ENCODE data around the gene PSPN. TPM values are rescaled to one million over a fixed set of nuclear protein-coding genes. Genes with fewer than 3 reads are reported as not detected.

PSPN gene
- total and polyA plus RNA-seq, 8 donors = 0.64 to 1.4 (median 0.92) TPM

- ATAC-seq = no peak
- no peak for FAIRE-seq
- WGBS, 2 donors = 61 to 78% methylated on average over 4 of the region's 4 CpGs
- no peak overlapping the region for H3K4me3 ChIP-seq
- intact Hi-C loops (cut with DNase I) = no loop called here
- no peaks in the 10 kb centered on the region for H3K4me1 ChIP-seq
- no peaks in the 10 kb centered on the region for H3K9me3 ChIP-seq
- TF ChIP-seq, protein P1, sequence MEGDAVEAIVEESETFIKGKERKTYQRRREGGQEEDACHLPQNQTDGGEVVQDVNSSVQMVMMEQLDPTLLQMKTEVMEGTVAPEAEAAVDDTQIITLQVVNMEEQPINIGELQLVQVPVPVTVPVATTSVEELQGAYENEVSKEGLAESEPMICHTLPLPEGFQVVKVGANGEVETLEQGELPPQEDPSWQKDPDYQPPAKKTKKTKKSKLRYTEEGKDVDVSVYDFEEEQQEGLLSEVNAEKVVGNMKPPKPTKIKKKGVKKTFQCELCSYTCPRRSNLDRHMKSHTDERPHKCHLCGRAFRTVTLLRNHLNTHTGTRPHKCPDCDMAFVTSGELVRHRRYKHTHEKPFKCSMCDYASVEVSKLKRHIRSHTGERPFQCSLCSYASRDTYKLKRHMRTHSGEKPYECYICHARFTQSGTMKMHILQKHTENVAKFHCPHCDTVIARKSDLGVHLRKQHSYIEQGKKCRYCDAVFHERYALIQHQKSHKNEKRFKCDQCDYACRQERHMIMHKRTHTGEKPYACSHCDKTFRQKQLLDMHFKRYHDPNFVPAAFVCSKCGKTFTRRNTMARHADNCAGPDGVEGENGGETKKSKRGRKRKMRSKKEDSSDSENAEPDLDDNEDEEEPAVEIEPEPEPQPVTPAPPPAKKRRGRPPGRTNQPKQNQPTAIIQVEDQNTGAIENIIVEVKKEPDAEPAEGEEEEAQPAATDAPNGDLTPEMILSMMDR (IDR thresholded peaks at IDR 0.05) = no peak
- no peak overlapping the region for H3K27ac ChIP-seq
- DNase-seq = no peak
- no peaks in the 10 kb centered on the region for H3K36me3 ChIP-seq
- H3K27me3 ChIP-seq = no peaks in the 10 kb centered on the region
Observed at GRCh38 chr19:6325614-6326013, 50.1 kb downstream of the PSPN start.

Small RNA genes lying within 50 kb of the gene (microRNA-seq; reads per million reads assigned to microRNA genes)
- gene MIR3940 (1.5 reads per million in 2 donors), gene MIR6790 (0 reads per million in 2 donors), gene MIR6885 (0.29 to 0.77 reads per million in 2 donors)

Other genes starting within 250 kb of the PSPN start
- not detected for gene ACSBG2, start 240.3 kb downstream of the PSPN start, total RNA-seq
- not detected for gene ACSBG2, start 240.3 kb downstream of the PSPN start, polyA plus RNA-seq
- 10 to 100 TPM; 21.6 to 37.5 (median 25.4) TPM for gene MLLT1, start 96.0 kb downstream of the PSPN start, total RNA-seq
- gene MLLT1, start 96.0 kb downstream of the PSPN start, polyA plus RNA-seq = 10 to 100 TPM; 19.6 to 28.6 TPM
- gene ACER1, start 42.3 kb downstream of the PSPN start, total RNA-seq = not detected
- gene ACER1, start 42.3 kb downstream of the PSPN start, polyA plus RNA-seq = not detected
- gene CLPP, start 14.4 kb downstream of the PSPN start, total RNA-seq = 10 to 100 TPM; 29.1 to 39.5 (median 31.5) TPM
- 10 to 100 TPM; 34.8 to 39.8 TPM for gene CLPP, start 14.4 kb downstream of the PSPN start, polyA plus RNA-seq
- gene ALKBH7, start 3.1 kb downstream of the PSPN start, total RNA-seq = 10 to 100 TPM; 35.2 to 69.4 (median 53.4) TPM
- gene ALKBH7, start 3.1 kb downstream of the PSPN start, polyA plus RNA-seq = 10 to 100 TPM; 29.3 to 61.4 TPM
- gene GTF2F1, start 17.2 kb upstream of the PSPN start, total RNA-seq = 10 to 100 TPM; 28.3 to 39.5 (median 32.8) TPM
- gene GTF2F1, start 17.2 kb upstream of the PSPN start, polyA plus RNA-seq = 10 to 100 TPM; 40.9 to 49.3 TPM
- 100 to 1,000 TPM in 1 of 6 donors, 10 to 100 TPM in 5; 67.2 to 119 (median 93.1) TPM for gene KHSRP, start 48.9 kb upstream of the PSPN start, total RNA-seq
- 10 to 100 TPM; 69.7 to 98.2 TPM for gene KHSRP, start 48.9 kb upstream of the PSPN start, polyA plus RNA-seq
- under 1 TPM in 4 of 6 donors, not detected in 2; 0.12 to 0.20 (median 0.15) TPM for gene SLC25A41, start 57.8 kb upstream of the PSPN start, total RNA-seq
- gene SLC25A41, start 57.8 kb upstream of the PSPN start, polyA plus RNA-seq = under 1 TPM; 0.85 to 0.91 TPM
- 10 to 100 TPM; 16.3 to 39.4 (median 20.0) TPM for gene SLC25A23, start 83.9 kb upstream of the PSPN start, total RNA-seq
- 10 to 100 TPM; 19.8 to 22.7 TPM for gene SLC25A23, start 83.9 kb upstream of the PSPN start, polyA plus RNA-seq
- 10 to 100 TPM; 22.0 to 37.7 (median 26.4) TPM for gene CRB3, start 88.3 kb upstream of the PSPN start, total RNA-seq
- gene CRB3, start 88.3 kb upstream of the PSPN start, polyA plus RNA-seq = 10 to 100 TPM; 28.5 to 28.7 TPM
- 1 to 10 TPM in 3 of 6 donors, under 1 TPM in 3; 0.51 to 3.2 (median 1.1) TPM for gene DENND1C, start 105.9 kb upstream of the PSPN start, total RNA-seq
- 1 to 10 TPM; 2.1 to 2.8 TPM for gene DENND1C, start 105.9 kb upstream of the PSPN start, polyA plus RNA-seq
- gene TUBB4A, start 126.4 kb upstream of the PSPN start, total RNA-seq = 1 to 10 TPM; 1.1 to 5.5 (median 2.7) TPM
- gene TUBB4A, start 126.4 kb upstream of the PSPN start, polyA plus RNA-seq = 1 to 10 TPM; 1.3 to 3.5 TPM
- 1 to 10 TPM in 1 of 6 donors, under 1 TPM in 3, not detected in 2; 0.12 to 1.1 (median 0.20) TPM for gene TNFSF9, start 155.1 kb upstream of the PSPN start, total RNA-seq
- gene TNFSF9, start 155.1 kb upstream of the PSPN start, polyA plus RNA-seq = not detected
- under 1 TPM in 1 of 6 donors, not detected in 5; 0.16 TPM for gene CD70, start 215.2 kb upstream of the PSPN start, total RNA-seq
- not detected for gene CD70, start 215.2 kb upstream of the PSPN start, polyA plus RNA-seq

All from pancreas (tissue), 10 donors.